ENCODE measurements around the gene SEMA5B. TPM values are rescaled to one million over a fixed set of nuclear protein-coding genes. Genes with fewer than 3 reads are reported as not detected.

The SEMA5B gene
- polyA plus RNA-seq, 1 of the 3 experiments (the other 2 are of a cell fraction) = 0.43 TPM

DNA sequence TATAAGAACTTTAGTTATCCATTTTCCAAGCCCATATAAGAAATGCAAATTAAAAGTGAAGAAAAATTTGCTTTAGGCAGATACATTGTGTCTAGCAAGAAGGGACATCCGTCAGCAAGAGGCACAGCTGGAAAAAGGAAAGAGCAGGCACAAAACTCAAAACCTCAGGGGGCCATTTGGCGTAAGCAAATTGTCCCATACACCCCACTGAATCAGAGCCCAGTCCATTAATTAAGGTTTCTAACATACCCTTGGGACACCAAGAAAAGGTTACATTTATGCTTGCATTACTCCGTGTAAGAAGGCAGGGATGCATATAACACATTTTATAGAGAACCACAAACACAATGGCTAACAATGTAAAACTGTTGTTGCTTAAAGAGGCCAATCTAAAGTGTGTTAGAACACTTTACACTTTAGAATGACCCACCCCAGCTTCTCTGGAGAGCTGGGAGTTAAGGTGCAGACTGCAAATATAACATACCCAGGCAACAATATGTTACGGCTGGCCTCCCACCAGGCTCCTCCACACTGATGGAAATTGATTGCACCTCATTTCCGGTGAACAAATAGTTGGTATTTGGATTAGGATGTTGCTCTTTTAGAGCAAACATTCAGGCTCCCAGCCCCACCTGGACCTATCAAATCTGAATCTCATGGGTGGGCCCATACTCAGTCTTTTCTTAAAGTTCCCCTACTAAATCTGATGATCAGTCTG lies 23.2 kb downstream of the SEMA5B start:
- Histone ChIP-seq H3K9ac (no peak overlapping the region), H3F3A (replicated peaks; ENCODE audit: insufficient read depth) (no peaks in the 10 kb centered on the region), H3K27ac (ENCODE audit: low read depth in 2 of 2, low read length in 1 of 2) (no peak overlapping the region), H4K20me1 (ENCODE audit: insufficient read depth) (no peaks in the 10 kb centered on the region), H3K36me3 (replicated peaks in 1 of 2; ENCODE audit: control insufficient read depth in 1 of 2, insufficient read depth in 2 of 2, low read length in 1 of 2) (no peaks in the 10 kb centered on the region), H3K9me2 (no peaks in the 10 kb centered on the region), H3K9me3 (no peaks in the 10 kb centered on the region), H3K4me1 (ENCODE audit: control insufficient read depth in 1 of 2, insufficient read depth in 2 of 2, low read depth in 1 of 2, low read length in 1 of 2) (no peaks in the 10 kb centered on the region), H3K27me3 (ENCODE audit: insufficient read depth) (peaks cover 10% of the 10 kb centered on the region; the same call in 1 of the 2 replicates), H3K4me3 (ENCODE audit: low read depth in 2 of 2, low read length in 1 of 2) (no peak overlapping the region), H3K79me2 (ENCODE audit: insufficient read depth) (no peaks in the 10 kb centered on the region), H2AFZ (ENCODE audit: low read depth) (no peak overlapping the region), H3K4me2 (no peak overlapping the region)
- DNase-seq = no peak
- WGBS (ENCODE audit: low lambda C conversion rate) = 65% methylated on average over 5 of the region's 5 CpGs
- CTCF ChIA-PET = interaction anchor here (1.1 to 2.0 kb wide), 3 partner anchors 11 to 61 kb away, joined by 3 to 4 read pairs (median 4); partner anchors contain the start of gene SEMA5B
- no peak for TF ChIP-seq FOXJ3 (CRISPR knock-in tag; IDR thresholded peaks at IDR 0.05)
- TF ChIP-seq, protein P1, sequence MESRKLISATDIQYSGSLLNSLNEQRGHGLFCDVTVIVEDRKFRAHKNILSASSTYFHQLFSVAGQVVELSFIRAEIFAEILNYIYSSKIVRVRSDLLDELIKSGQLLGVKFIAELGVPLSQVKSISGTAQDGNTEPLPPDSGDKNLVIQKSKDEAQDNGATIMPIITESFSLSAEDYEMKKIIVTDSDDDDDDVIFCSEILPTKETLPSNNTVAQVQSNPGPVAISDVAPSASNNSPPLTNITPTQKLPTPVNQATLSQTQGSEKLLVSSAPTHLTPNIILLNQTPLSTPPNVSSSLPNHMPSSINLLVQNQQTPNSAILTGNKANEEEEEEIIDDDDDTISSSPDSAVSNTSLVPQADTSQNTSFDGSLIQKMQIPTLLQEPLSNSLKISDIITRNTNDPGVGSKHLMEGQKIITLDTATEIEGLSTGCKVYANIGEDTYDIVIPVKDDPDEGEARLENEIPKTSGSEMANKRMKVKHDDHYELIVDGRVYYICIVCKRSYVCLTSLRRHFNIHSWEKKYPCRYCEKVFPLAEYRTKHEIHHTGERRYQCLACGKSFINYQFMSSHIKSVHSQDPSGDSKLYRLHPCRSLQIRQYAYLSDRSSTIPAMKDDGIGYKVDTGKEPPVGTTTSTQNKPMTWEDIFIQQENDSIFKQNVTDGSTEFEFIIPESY (IDR thresholded peaks at IDR 0.05; ENCODE audit: borderline replicate concordance, low read depth) = no peak
- TF ChIP-seq FOSL2 (IDR thresholded peaks at IDR 0.05; ENCODE audit: borderline replicate concordance, low read depth) = no peak
- TF ChIP-seq USF1 (IDR thresholded peaks at IDR 0.05; ENCODE audit: borderline replicate concordance, low read depth) = no peak
- TF ChIP-seq CHD2 (IDR thresholded peaks at IDR 0.05; ENCODE audit: low read length, partially characterized antibody) = no peak
- TF ChIP-seq YY1 (IDR thresholded peaks at IDR 0.05; ENCODE audit: low read depth) = no peak
- no peak for TF ChIP-seq MEF2A (IDR thresholded peaks at IDR 0.05; ENCODE audit: borderline replicate concordance, low read depth)
- no peak for TF ChIP-seq SIN3A (IDR thresholded peaks at IDR 0.05; ENCODE audit: borderline replicate concordance, low read depth, low read length)
- no peak for TF ChIP-seq RXRA (IDR thresholded peaks at IDR 0.05; ENCODE audit: borderline replicate concordance, low read depth)
- TF ChIP-seq SMC3 (IDR thresholded peaks at IDR 0.05; ENCODE audit: low read depth, low read length) = no peak
- TF ChIP-seq CTCF (IDR thresholded peaks at IDR 0.05) = no peak
- TF ChIP-seq EP300 (IDR thresholded peaks at IDR 0.05; ENCODE audit: borderline replicate concordance in 1 of 2, low read depth in 1 of 2, low read length in 1 of 2) = no peak
- TF ChIP-seq FOXM1 (IDR thresholded peaks at IDR 0.05; ENCODE audit: low read depth) = no peak
- TF ChIP-seq, protein P2, sequence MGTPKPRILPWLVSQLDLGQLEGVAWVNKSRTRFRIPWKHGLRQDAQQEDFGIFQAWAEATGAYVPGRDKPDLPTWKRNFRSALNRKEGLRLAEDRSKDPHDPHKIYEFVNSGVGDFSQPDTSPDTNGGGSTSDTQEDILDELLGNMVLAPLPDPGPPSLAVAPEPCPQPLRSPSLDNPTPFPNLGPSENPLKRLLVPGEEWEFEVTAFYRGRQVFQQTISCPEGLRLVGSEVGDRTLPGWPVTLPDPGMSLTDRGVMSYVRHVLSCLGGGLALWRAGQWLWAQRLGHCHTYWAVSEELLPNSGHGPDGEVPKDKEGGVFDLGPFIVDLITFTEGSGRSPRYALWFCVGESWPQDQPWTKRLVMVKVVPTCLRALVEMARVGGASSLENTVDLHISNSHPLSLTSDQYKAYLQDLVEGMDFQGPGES (IDR thresholded peaks at IDR 0.05; ENCODE audit: low read depth, low read length) = no peak
- no peak for TF ChIP-seq POLR2AphosphoS5 (IDR thresholded peaks at IDR 0.05; ENCODE audit: low read depth, low read length)
- TF ChIP-seq TAF1 (IDR thresholded peaks at IDR 0.05; ENCODE audit: borderline replicate concordance, low read depth, low read length) = no peak
- TF ChIP-seq TEAD4 (IDR thresholded peaks at IDR 0.05; ENCODE audit: borderline replicate concordance, insufficient read depth) = no peak
- TF ChIP-seq RCOR1 (IDR thresholded peaks at IDR 0.05; ENCODE audit: low read length) = no peak
- TF ChIP-seq, protein P3, sequence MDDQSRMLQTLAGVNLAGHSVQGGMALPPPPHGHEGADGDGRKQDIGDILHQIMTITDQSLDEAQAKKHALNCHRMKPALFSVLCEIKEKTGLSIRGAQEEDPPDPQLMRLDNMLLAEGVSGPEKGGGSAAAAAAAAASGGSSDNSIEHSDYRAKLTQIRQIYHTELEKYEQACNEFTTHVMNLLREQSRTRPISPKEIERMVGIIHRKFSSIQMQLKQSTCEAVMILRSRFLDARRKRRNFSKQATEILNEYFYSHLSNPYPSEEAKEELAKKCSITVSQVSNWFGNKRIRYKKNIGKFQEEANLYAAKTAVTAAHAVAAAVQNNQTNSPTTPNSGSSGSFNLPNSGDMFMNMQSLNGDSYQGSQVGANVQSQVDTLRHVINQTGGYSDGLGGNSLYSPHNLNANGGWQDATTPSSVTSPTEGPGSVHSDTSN (IDR thresholded peaks at IDR 0.05) = no peak
- POLR2A ChIA-PET = no interaction called here
